ENCODE data around the gene RSPO4.

Gene RSPO4

DNA sequence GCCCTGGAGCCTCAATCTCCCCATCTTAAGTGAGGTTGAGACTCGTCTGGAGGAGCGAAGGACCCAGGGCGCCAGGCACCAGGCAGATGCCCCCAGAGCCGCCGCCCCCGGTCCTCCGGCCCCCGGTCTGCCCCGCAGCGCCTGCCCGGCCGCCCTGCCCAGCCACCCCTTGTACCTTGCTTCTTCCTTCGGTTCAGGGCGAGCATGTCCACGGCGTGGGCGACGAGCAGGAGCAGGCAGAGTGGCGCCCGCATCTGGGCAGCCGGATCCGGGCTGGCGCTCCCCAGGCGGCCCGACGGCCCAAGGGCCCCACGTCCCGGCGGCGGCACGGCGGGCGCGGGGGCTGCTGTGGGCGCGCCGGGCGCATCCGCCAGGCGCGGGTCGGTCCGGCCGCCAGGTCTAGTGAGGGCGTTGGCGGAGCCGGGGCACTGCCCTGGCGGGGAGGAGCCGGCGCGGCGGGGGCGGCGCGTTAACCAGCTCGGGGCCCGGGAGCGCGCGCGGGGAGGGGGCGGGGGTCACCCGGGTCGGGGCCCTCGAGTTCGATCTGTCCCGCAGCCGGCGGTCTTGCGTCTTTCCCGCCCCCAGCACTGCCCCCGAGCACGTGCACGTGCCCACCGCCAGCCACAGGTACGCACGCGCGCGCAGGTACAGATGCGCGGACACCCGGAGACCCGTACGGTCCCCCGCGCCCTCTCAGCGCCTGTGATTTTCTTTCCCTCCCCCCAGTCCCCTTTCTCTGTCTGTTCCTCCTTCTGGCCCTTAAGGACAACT is at the start of gene RSPO4:
TSS of gene RSPO4 (minus strand) at position 401 of the 771 bp plus-strand sequence. CDS start at position 254, 147 bp downstream.
- DNase-seq (ENCODE audit: low read depth) = no peak
- TF ChIP-seq, protein P1, sequence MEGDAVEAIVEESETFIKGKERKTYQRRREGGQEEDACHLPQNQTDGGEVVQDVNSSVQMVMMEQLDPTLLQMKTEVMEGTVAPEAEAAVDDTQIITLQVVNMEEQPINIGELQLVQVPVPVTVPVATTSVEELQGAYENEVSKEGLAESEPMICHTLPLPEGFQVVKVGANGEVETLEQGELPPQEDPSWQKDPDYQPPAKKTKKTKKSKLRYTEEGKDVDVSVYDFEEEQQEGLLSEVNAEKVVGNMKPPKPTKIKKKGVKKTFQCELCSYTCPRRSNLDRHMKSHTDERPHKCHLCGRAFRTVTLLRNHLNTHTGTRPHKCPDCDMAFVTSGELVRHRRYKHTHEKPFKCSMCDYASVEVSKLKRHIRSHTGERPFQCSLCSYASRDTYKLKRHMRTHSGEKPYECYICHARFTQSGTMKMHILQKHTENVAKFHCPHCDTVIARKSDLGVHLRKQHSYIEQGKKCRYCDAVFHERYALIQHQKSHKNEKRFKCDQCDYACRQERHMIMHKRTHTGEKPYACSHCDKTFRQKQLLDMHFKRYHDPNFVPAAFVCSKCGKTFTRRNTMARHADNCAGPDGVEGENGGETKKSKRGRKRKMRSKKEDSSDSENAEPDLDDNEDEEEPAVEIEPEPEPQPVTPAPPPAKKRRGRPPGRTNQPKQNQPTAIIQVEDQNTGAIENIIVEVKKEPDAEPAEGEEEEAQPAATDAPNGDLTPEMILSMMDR (IDR thresholded peaks at IDR 0.05; ENCODE audit: control insufficient read depth, extremely low read depth, insufficient read depth) = no peak
- H3K4me3 ChIP-seq (ENCODE audit: low read depth, low read length) = no peak within 1 kb of the TSS

DNA sequence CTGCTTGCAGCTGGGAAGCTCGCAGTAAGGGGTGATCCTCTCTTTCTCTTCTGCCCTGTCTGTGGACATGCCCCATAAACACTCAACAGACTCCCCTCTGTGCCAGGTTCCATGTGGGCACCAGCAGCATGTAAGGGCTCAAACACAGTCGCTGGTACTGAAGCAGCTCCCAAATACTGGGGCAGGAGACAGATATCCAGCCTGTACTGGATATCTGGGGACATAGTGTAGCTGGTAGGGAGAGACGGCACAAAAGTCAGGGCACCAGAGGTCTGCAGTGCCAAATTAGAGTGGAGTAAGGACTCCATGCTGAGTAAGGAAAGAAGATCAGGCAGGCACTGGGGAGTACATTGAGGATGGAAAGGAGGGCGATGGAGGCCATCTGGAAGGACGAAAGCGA is 48.3 kb upstream of the RSPO4 start:
- TF ChIP-seq, protein P1 (IDR thresholded peaks at IDR 0.05; ENCODE audit: control insufficient read depth, extremely low read depth, insufficient read depth) = no peak
- no peak for DNase-seq (ENCODE audit: low read depth)
- H3K4me3 ChIP-seq (ENCODE audit: low read depth, low read length) = no peak overlapping the region

DNA sequence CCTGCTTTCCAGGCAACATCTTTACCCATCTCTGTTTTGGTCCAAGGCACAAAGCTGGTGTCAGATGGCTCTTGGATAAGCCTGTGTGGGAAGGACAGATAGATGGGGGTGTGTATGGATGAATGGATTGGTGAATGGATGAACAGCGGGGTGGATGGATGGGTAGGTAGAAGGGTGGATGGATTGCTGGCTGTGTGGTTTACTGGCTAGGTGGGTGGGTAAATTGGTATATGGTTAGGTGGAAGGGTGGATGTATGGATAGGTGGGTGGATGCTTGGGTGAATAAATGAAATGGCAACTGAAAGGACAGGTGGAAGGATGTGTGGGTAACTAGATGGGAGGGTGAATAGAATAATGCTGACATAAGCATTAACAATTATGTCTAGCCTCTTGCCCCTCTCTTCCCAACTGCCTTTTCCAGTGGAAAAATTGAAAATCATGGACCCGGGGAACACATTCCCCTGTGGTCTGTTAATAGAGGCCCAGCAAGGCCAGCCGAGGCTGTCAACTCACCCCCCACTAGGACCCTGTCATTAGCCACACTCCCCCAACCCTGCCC is 43.8 kb upstream of the RSPO4 start:
- TF ChIP-seq, protein P1 (IDR thresholded peaks at IDR 0.05; ENCODE audit: control insufficient read depth, extremely low read depth, insufficient read depth) = no peak
- no peak overlapping the region for H3K4me3 ChIP-seq (ENCODE audit: low read depth, low read length)
- DNase-seq (ENCODE audit: low read depth) = no peak

DNA sequence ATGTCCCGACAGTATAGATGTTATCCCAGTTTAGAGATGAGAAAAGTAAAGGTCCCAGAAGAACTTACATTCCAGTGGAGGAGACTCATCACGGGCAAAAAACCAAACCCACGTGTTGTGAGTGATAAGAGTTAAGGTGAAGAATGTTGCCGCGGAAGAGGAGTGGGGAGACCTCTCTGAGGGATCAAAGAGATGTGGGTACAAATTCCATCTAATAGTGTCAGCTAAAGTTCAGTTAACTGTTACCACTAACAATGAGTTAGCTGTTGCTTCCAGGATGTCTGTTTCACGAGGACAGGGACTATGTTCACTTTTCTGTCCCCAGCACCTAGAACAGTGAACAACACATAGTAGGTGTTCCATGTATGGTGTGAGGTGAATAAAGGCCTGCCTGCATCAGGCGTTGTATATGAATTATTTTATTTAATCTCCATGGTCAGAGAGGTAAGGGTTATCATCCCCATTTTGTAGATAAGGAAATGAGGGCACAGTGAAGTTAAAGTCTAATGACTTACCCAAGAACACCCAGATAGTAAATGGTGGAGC is 39.8 kb upstream of the RSPO4 start:
- DNase-seq (ENCODE audit: low read depth) = no peak
- TF ChIP-seq, protein P1 (IDR thresholded peaks at IDR 0.05; ENCODE audit: control insufficient read depth, extremely low read depth, insufficient read depth) = no peak
- no peak overlapping the region for H3K4me3 ChIP-seq (ENCODE audit: low read depth, low read length)

DNA sequence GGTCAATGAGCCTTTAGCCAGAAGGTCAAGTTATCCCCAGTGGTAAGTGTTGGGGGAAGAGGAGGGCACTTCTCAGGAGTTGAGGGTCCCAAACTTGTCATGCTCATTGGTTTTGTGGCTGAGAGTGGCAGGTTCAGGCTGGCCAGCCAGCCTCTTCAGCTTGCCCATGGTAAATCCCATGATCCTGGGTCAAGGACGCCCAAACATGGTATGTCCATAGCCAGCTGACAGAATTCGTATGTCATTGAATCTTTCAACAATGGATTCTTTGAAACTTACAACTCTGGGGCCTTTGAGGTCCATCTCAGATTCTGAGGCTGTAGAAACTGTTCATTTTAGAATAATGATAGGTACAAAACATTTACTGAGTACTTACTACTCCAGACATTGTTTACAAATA is 36.1 kb upstream of the RSPO4 start:
- TF ChIP-seq, protein P1 (IDR thresholded peaks at IDR 0.05; ENCODE audit: control insufficient read depth, extremely low read depth, insufficient read depth) = no peak
- no peak for DNase-seq (ENCODE audit: low read depth)

DNA sequence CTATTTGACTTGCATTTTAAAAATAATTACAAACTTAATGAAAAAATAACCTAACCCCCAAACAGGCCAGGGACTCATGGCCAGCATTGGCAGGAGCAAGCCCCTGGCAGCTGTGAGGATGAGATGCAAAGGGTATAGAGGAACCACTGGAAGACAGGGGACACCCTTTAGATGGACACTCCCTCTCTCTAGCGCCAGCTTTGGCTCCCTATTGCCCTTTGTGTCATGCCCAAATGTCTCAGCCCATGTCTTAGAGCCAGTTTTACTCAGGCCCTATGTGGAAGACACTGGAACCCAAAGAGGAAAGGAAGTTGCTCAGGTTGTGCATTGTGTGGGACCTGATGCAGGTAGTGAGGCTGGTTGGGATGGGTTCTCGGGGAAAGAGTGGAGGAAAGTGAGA is 34.9 kb upstream of the RSPO4 start:
- no peak overlapping the region for H3K4me3 ChIP-seq (ENCODE audit: low read depth, low read length)
- TF ChIP-seq, protein P1 (IDR thresholded peaks at IDR 0.05; ENCODE audit: control insufficient read depth, extremely low read depth, insufficient read depth) = no peak
- DNase-seq (ENCODE audit: low read depth) = no peak

More for the DNA sequence above, 36.1 kb upstream of the RSPO4 start:
- H3K4me3 ChIP-seq (ENCODE audit: low read depth, low read length) = no peak overlapping the region
